GM23338 (cell line): Measurements from ENCODE around the gene RAB17.

Experiments
- EZH2 ChIP-seq: fragments of 200-600 bp; sonication (generic); IDR thresholded peaks from one replicate; pipeline ENCODE4 v1.8.0; 2017; ENCODE audit warnings: antibody characterized with exemption, mild to moderate bottlenecking, low read depth; ENCODE audit not compliant: unreplicated experiment
- EZH2phosphoT487 ChIP-seq: fragments of 200-600 bp; sonication (generic); IDR thresholded peaks from one replicate; pipeline ENCODE4 v1.8.1; 2018; ENCODE audit warnings: antibody characterized with exemption; ENCODE audit not compliant: unreplicated experiment
- JUNB ChIP-seq: IDR thresholded peaks from one replicate; pipeline ENCODE4 v1.6.1; 2016; ENCODE audit warnings: antibody characterized with exemption; ENCODE audit not compliant: unreplicated experiment
- NANOG ChIP-seq: IDR thresholded peaks from 2 replicates; pipeline ENCODE4 v1.6.1; 2016; ENCODE audit warnings: antibody characterized with exemption, borderline replicate concordance
- POLR2AphosphoS5 ChIP-seq: IDR thresholded peaks from 2 replicates; pipeline ENCODE4 v1.6.1; 2016; ENCODE audit warnings: antibody characterized with exemption, low read depth
- STAT1 ChIP-seq: IDR thresholded peaks from one replicate; pipeline ENCODE4 v1.6.1; 2016; ENCODE audit warnings: antibody characterized with exemption; ENCODE audit not compliant: unreplicated experiment
- ZNF114 ChIP-seq: fragments of 250-450 bp; sonication (Bioruptor Pico); IDR thresholded peaks from 2 replicates; pipeline ENCODE4 v1.5.0; 2020; ENCODE audit warnings: mild to moderate bottlenecking, moderate library complexity
- ZNF331 ChIP-seq: fragments of 250-450 bp; sonication (Bioruptor Pico); IDR thresholded peaks from 2 replicates; pipeline ENCODE4 v1.5.0; 2020; ENCODE audit warnings: low read depth, mild to moderate bottlenecking, moderate library complexity
- TF ChIP-seq, protein P1 (sequence below), 2 experiments: fragments of 200-600 bp in 1 of 2; sonication (generic) in 1 of 2; conservative IDR thresholded peaks; 2 replicates each; pipeline versions ENCODE4 v1.5.1 to v1.6.1; 2016 to 2017; ENCODE audit warnings: antibody characterized with exemption in 2 of 2, low read depth in 2 of 2, mild to moderate bottlenecking in 2 of 2, moderate library complexity in 1 of 2
- TF ChIP-seq, protein P2 (sequence below): IDR thresholded peaks from 2 replicates; pipeline ENCODE4 v1.6.1; 2016; ENCODE audit warnings: antibody characterized with exemption
- TF ChIP-seq, protein P3 (sequence below): IDR thresholded peaks from one replicate; pipeline ENCODE4 v1.6.1; 2018; ENCODE audit warnings: antibody characterized with exemption; ENCODE audit not compliant: unreplicated experiment

DNA sequence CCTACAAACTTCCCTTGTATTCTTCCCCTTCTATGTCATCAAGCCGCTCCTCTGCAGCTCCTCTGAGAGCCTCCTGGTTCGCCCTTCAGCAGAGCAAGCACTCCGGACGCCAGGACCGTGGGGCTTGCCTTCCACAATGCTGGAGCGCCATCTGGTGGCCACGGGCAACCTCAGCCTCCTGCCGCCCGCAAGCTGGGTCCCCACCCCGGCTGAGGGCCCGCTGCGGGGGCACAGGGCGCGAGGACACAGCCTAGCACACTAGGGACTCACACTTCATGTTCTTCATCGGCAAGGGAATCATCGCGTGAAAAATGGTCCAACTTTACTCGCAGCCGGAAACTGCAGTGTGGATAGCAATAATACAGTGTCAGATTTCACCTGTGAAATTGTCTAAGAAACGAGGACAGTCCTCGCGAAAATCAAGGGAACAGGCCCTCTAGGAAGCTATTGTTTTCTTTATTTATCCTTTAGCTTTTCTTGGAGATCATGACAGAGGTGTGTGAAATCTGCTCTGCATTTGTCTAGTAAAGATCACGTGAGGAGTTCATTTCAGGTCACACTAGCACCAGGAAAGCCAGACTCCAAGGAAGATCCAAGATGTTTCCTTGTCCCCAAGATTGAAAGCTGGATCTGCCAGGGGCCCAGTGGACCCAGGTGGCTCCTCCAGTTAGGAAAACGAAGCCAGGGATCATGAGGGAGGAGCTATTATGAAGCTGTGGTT is 18.4 kb downstream of the RAB17 start:
- TF ChIP-seq POLR2AphosphoS5: no peak
- TF ChIP-seq, protein P1, sequence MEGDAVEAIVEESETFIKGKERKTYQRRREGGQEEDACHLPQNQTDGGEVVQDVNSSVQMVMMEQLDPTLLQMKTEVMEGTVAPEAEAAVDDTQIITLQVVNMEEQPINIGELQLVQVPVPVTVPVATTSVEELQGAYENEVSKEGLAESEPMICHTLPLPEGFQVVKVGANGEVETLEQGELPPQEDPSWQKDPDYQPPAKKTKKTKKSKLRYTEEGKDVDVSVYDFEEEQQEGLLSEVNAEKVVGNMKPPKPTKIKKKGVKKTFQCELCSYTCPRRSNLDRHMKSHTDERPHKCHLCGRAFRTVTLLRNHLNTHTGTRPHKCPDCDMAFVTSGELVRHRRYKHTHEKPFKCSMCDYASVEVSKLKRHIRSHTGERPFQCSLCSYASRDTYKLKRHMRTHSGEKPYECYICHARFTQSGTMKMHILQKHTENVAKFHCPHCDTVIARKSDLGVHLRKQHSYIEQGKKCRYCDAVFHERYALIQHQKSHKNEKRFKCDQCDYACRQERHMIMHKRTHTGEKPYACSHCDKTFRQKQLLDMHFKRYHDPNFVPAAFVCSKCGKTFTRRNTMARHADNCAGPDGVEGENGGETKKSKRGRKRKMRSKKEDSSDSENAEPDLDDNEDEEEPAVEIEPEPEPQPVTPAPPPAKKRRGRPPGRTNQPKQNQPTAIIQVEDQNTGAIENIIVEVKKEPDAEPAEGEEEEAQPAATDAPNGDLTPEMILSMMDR (conservative IDR thresholded peaks at IDR 0.05; ENCODE audit: low read depth in 2 of 2): peak; percentile 93 to 100
- TF ChIP-seq EZH2: no peak
- no peak for TF ChIP-seq ZNF114 (CRISPR knock-in tag)
- TF ChIP-seq NANOG: no peak
- no peak for TF ChIP-seq ZNF331 (CRISPR knock-in tag)
- no peak for TF ChIP-seq EZH2phosphoT487
- TF ChIP-seq, protein P2, sequence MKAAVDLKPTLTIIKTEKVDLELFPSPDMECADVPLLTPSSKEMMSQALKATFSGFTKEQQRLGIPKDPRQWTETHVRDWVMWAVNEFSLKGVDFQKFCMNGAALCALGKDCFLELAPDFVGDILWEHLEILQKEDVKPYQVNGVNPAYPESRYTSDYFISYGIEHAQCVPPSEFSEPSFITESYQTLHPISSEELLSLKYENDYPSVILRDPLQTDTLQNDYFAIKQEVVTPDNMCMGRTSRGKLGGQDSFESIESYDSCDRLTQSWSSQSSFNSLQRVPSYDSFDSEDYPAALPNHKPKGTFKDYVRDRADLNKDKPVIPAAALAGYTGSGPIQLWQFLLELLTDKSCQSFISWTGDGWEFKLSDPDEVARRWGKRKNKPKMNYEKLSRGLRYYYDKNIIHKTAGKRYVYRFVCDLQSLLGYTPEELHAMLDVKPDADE: no peak
- TF ChIP-seq, protein P3, sequence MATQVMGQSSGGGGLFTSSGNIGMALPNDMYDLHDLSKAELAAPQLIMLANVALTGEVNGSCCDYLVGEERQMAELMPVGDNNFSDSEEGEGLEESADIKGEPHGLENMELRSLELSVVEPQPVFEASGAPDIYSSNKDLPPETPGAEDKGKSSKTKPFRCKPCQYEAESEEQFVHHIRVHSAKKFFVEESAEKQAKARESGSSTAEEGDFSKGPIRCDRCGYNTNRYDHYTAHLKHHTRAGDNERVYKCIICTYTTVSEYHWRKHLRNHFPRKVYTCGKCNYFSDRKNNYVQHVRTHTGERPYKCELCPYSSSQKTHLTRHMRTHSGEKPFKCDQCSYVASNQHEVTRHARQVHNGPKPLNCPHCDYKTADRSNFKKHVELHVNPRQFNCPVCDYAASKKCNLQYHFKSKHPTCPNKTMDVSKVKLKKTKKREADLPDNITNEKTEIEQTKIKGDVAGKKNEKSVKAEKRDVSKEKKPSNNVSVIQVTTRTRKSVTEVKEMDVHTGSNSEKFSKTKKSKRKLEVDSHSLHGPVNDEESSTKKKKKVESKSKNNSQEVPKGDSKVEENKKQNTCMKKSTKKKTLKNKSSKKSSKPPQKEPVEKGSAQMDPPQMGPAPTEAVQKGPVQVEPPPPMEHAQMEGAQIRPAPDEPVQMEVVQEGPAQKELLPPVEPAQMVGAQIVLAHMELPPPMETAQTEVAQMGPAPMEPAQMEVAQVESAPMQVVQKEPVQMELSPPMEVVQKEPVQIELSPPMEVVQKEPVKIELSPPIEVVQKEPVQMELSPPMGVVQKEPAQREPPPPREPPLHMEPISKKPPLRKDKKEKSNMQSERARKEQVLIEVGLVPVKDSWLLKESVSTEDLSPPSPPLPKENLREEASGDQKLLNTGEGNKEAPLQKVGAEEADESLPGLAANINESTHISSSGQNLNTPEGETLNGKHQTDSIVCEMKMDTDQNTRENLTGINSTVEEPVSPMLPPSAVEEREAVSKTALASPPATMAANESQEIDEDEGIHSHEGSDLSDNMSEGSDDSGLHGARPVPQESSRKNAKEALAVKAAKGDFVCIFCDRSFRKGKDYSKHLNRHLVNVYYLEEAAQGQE: no peak
- no peak for TF ChIP-seq STAT1
- no peak for TF ChIP-seq JUNB
